Myocyte (in vitro differentiated cells): ENCODE results near the gene CACNA1B. TPM values are rescaled to one million over a fixed set of nuclear protein-coding genes. Genes with fewer than 3 reads are reported as not detected.
"Not testable (repeated sequence)": the region's sequence is repeated elsewhere in the genome, so short reads cannot be mapped to it uniquely, and the experiment has no call there.

ENCODE experiments used
- DNase-seq: peaks from one replicate; pipeline ENCODE4 v3.0.0-alpha.2; 2012; ENCODE audit warnings: low read depth
- microRNA counts: library from miRNA; unstranded; fragments of <30 nt; microRNA quantifications from one replicate; lab custom pipeline; 2016
- microRNA-seq: library from miRNA; unstranded; fragments of <30 nt; microRNA quantifications from one replicate; pipeline ENCODE4, GENCODE V29; 2016
- total RNA-seq: library from RNA; depleted of rRNA; stranded (reverse); fragments of >200 nt; gene quantifications from 2 replicates; pipeline ENCODE4 v1.2.3, GENCODE V29; 2014

The CACNA1B gene
- total RNA-seq, 1 donor from 2014 or later: not detected

DNA sequence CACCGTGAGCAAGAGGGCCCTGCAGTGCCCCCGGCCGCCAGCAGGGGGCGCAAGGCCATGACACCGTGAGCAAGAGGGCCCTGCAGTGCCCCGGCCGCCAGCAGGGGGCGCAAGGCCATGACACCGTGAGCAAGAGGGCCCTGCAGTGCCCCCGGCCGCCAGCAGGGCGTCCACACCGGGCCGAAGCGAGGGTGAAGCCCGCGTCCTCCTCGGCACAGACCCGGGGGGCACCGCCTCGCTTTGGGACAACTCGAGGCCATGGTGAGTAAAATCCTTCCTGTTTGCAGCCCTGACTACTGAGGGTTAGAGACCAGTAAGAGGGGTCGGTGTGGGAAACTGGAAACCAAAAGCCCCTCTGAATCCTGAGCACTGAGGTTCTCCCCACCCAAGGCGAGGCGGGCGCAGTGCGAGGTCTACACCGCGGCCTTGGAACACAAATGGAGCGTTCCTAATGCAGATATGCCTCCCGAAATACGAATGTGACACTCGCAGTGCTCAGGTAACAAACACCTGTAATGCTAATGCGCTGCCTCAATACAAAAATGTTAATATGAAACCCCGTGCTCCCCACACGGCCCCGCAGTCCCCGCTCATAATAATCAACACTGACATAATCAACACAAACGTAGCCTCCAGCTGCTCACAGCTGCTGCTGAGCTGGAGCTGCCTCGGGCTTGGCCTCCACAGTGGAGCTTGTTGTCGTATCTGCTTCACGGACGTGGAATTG is 249.4 kb downstream of the CACNA1B start:
- not testable (repeated sequence) for DNase-seq

DNA sequence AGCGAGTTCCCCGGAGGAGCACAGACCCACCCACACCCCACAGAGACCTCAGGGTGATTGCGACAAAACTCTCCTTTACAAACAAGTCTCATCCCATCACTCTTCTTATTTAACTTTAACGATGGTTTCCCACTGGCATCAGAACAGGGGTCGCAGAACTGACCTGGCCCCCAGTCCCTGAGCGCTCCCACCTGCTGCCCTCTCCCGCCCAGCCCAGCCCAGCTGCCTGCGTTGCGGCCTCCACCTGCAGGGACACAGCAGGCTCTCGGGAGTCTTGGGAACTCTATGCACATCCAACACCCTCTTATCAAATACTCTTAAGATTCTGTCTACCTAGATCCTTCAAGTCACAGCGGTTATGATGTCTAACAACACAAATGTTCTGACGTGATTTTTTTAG is 250.4 kb downstream of the CACNA1B start:
- not testable (repeated sequence) for DNase-seq

DNA sequence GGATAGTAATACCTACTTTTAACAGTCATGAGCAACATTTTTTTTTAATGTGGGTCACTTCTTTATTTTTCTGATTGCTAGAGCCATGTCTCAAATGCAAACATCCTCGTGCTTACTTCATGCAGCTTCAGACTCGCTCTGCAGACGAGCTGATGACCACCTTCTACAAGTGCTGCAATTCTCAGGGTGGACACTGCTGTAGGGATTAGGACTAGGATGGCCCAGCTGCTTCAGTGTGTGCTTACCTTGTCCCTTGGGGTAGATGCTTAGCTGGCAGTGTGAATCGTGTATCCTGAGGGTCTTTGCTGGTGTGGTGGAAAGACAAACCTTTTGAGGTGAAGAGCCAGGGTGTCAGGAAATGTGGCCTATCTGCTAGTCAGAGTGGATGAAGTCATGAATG is 251.7 kb downstream of the CACNA1B start:
- not testable (repeated sequence) for DNase-seq

GRCh38 chr9:138132946-138133705 is 255.5 kb downstream of the CACNA1B start:
- not testable (repeated sequence) for DNase-seq

DNA sequence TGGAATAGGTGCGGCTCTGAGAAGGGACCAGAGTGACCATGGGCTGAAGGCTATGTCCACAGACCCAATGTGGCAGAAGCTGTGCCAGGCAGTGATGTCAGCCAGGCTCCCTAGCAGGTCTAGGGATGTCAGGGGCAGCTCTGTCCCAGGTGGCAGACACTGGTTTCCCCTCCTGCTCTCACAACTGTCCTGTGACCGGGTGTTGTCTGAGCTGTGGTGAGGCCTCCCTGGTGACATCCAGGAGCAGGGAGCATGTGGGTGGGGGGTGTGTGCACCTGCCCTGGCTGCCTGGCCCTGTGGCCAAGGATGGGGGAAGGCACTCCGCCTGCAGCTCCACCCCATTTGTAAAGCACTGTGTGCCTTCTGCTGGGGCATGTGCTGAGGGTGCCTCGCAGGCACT is 257.0 kb downstream of the CACNA1B start:
- not testable (repeated sequence) for DNase-seq

GRCh38 chr9:138139096-138139495 is 261.5 kb downstream of the CACNA1B start:
- DNase-seq: not testable (repeated sequence)

GRCh38 chr9:138140980-138141379 is 263.4 kb downstream of the CACNA1B start:
- not testable (repeated sequence) for DNase-seq

GRCh38 chr9:138142528-138143244 is 265.1 kb downstream of the CACNA1B start:
- DNase-seq: not testable (repeated sequence)

DNA sequence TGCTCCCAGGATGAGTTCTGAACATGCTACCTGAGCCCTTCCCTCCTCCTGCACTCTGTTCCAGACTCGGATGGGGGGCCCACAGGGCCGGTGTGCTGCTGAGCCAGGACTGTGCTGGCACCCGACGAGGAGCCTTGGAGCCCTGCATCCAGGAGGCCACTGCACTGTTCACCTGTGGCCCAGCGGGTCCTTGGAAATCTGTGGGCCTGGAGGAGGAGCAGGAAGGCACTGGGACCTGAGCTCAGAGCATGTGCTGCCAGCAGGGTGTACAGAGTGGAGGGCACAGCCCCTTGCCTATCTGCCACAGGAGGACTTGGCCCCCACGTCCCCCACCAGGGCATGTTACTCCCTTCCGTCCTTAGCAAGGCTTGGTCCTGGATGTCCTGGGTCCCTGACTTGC is 265.9 kb downstream of the CACNA1B start:
- DNase-seq: not testable (repeated sequence)

GRCh38 chr9:138147556-138147955 is 270.0 kb downstream of the CACNA1B start:
- DNase-seq: peak; percentile 2

- not testable (repeated sequence) for DNase-seq
Observed at GRCh38 chr9:138149672-138150656, 272.4 kb downstream of the CACNA1B start.

DNA sequence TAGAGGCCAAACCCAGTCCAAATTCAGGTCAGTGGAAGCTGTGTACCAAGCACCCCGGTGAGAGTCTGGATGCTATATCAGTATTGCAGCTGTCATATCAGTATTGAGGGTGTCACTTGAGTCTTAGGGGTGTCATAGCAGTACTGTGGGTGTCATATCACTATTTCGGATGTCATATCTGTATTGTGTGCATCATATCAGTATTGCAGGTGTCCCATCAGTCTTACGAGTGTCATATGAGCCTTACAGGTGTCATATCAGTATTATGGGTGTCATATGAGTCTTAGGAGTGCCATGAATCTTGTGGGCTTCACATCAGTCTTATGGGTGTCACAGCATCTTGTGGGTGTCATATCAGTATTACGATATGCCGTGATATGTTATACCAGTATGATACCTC is 278.2 kb downstream of the CACNA1B start:
- not testable (repeated sequence) for DNase-seq

- DNase-seq: not testable (repeated sequence)
Observed at GRCh38 chr9:138166793-138167192, 289.2 kb downstream of the CACNA1B start.

MicroRNAs within 50 kb of the gene (microRNA counts, 767-probe panel; counts per million panel counts)
- microRNA hsa-miR-602 (lab: Ali Mortazavi, UCI): not detected

Small RNA genes within 50 kb of the gene (microRNA-seq; reads per million reads assigned to microRNA genes)
- not detected for gene MIR602
